Small intestine (tissue), 7 donors: ENCODE results near the gene NPVF. TPM values are rescaled to one million over a fixed set of nuclear protein-coding genes. Genes with fewer than 3 reads are reported as not detected.

Experiments
- DNase-seq, 2 donors: peaks; one replicate each; pipeline versions ENCODE4 v3.0.0 to v3.0.0-alpha.2; 2013
- FAIRE-seq: peaks from 2 replicates; lab custom pipeline; 2012; peaks lifted over from hg19 to GRCh38; lab: Jason Lieb, UNC
- H3K27ac ChIP-seq, 3 donors: one replicate each; pipeline ENCODE4 v1.5.1; 2013; ENCODE audit warnings: low read length in 2 of 3, mild to moderate bottlenecking in 2 of 3, control low read depth in 1 of 3, inconsistent platforms in 1 of 3, low read depth in 1 of 3, moderate library complexity in 1 of 3
- H3K27me3 ChIP-seq, 3 donors: one replicate each; pipeline ENCODE4 v1.6.1; 2013; ENCODE audit warnings: low read length in 3 of 3, inconsistent platforms in 1 of 3; ENCODE audit not compliant: control insufficient read depth in 3 of 3, insufficient read depth in 3 of 3
- H3K36me3 ChIP-seq, 3 donors: one replicate each; pipeline ENCODE4 v1.6.1; 2013; ENCODE audit warnings: low read length in 3 of 3, inconsistent platforms in 1 of 3, low read depth in 1 of 3, mild to moderate bottlenecking in 1 of 3, moderate library complexity in 1 of 3; ENCODE audit not compliant: control insufficient read depth in 3 of 3, insufficient read depth in 2 of 3
- H3K4me1 ChIP-seq, 3 donors: one replicate each; pipeline ENCODE4 v1.6.1; 2013; ENCODE audit warnings: low read length in 2 of 3, inconsistent platforms in 1 of 3, low read depth in 1 of 3, mild to moderate bottlenecking in 1 of 3, moderate library complexity in 1 of 3; ENCODE audit not compliant: control insufficient read depth in 3 of 3, insufficient read depth in 2 of 3
- H3K4me3 ChIP-seq, 3 donors: one replicate each; pipeline ENCODE4 v1.5.1; 2013; ENCODE audit warnings: low read length in 3 of 3, control low read depth in 1 of 3, inconsistent platforms in 1 of 3, low read depth in 1 of 3, mild to moderate bottlenecking in 1 of 3, moderate library complexity in 1 of 3
- H3K9me3 ChIP-seq, 2 donors: one replicate each; pipeline ENCODE4 v1.6.1; 2013; ENCODE audit warnings: low read depth in 1 of 2, low read length in 1 of 2; ENCODE audit not compliant: control insufficient read depth in 2 of 2, insufficient read depth in 1 of 2
- WGBS, 3 donors: extraction: QIAGEN DNeasy Blood & Tissue Kit; methylation state at CpG; one replicate each; pipeline ENCODE4 v1.1.7; 2013; 5-methylcytosine and 5-hydroxymethylcytosine counted together
- polyA plus RNA-seq, 4 donors: library from polyadenylated mRNA; stranded (reverse) in 3 of 4; unstranded in 1 of 4; fragments of 200-250 nt in 3 of 4; fragments of 120-200 nt in 1 of 4; gene quantifications; one replicate each; pipeline versions ENCODE4 v1.2.1 to v1.2.3, GENCODE V29; 2013
- donor health status: healthy with polysubstance abuse.
- donor health status: control.
- donor health status: control.
- donor health status: Bipolar disorder and iron deficiency.
- donor health status: healthy.

NPVF gene
- polyA plus RNA-seq, 4 donors: not detected

- Histone ChIP-seq H3K27ac (no peak overlapping the region), H3K27me3 (peaks cover 0 to 3% (median 0%) of the 10 kb centered on the region in 3 donors), H3K36me3 (no peaks in the 10 kb centered on the region), H3K4me3 (no peak overlapping the region), H3K9me3 (peaks cover 0 to 19% of the 10 kb centered on the region in 2 donors), H3K4me1 (no peaks in the 10 kb centered on the region)
- FAIRE-seq (no peak), DNase-seq (no peak)
- 64 to 77% (median 77%) methylated on average over 3 of the region's 3 CpGs for WGBS, 3 donors
Measured at GRCh38 chr7:25192043-25192442, 36.2 kb downstream of the NPVF start.

GRCh38 chr7:25189197-25189596, 39.1 kb downstream of the NPVF start:
- 86 to 95% (median 91%) methylated on average over 6 of the region's 6 CpGs for WGBS, 3 donors
- no peak overlapping the region for H3K4me3 ChIP-seq
- no peak for FAIRE-seq
- no peak for DNase-seq
- H3K4me1 ChIP-seq: no peaks in the 10 kb centered on the region
- H3K9me3 ChIP-seq: peaks cover 0 to 9% of the 10 kb centered on the region in 2 donors
- H3K36me3 ChIP-seq: no peaks in the 10 kb centered on the region
- H3K27me3 ChIP-seq: peaks cover 0 to 3% (median 0%) of the 10 kb centered on the region in 3 donors
- no peak overlapping the region for H3K27ac ChIP-seq

DNA sequence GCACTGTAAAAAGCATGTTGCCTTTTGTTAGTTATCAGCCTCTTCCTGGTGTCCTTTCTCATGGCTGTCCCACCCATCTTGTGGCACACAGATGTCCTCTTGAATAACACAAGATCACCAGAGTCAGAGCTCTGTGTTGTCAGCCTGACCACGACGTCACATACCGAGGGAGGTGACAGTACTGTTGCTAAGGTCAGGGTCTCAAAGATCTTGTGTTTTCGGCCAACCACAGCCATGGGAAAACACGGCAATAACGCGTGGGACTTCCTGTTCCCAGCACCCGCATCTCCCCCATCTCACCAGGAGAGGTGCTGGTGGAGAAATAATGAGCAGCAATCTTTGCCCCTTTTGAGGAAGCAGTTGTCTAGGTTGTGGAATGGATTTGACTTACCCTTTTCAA, 40.4 kb downstream of the NPVF start:
- H3K27ac ChIP-seq: no peak overlapping the region
- H3K27me3 ChIP-seq: no peaks in the 10 kb centered on the region
- WGBS, 3 donors: 87 to 91% (median 88%) methylated on average over 8 of the region's 8 CpGs
- no peak overlapping the region for H3K4me3 ChIP-seq
- no peaks in the 10 kb centered on the region for H3K4me1 ChIP-seq
- DNase-seq (no peak), FAIRE-seq (no peak)
- peaks cover 0 to 3% of the 10 kb centered on the region in 2 donors for H3K9me3 ChIP-seq
- no peaks in the 10 kb centered on the region for H3K36me3 ChIP-seq

DNA sequence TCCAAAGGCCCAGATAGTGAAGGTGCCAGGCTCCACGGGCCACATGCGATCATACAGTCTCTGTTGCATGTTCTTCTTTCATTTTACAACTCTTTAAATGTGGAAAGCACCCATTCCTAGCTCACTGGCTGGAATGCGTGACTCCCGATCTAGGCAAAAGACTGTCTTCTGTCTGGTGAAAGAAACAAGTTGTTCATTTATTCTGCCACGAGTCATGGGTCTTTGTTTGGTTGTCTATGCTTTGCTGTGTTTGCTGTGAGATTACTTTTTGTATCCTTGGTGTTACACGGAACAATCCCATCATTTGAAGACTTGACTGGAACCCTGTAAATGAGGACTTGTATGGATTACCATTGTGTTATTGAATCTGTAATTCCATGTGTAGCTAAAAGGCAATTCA, 41.9 kb downstream of the NPVF start:
- no peak for FAIRE-seq

GRCh38 chr7:25181532-25181931, 46.8 kb downstream of the NPVF start:
- DNase-seq: no peak
- 84 to 86% (median 84%) methylated on average over 3 of the region's 3 CpGs for WGBS, 3 donors
- FAIRE-seq: no peak
- Histone ChIP-seq H3K4me1 (peaks cover 0 to 7% (median 3%) of the 10 kb centered on the region in 3 donors), H3K4me3 (no peak overlapping the region), H3K27ac (no peak overlapping the region), H3K9me3 (no peaks in the 10 kb centered on the region), H3K36me3 (no peaks in the 10 kb centered on the region), H3K27me3 (no peaks in the 10 kb centered on the region)

More for the DNA sequence above, 41.9 kb downstream of the NPVF start:
- Histone ChIP-seq H3K36me3 (no peaks in the 10 kb centered on the region), H3K4me3 (no peak overlapping the region), H3K27ac (no peak overlapping the region), H3K9me3 (no peaks in the 10 kb centered on the region), H3K27me3 (no peaks in the 10 kb centered on the region), H3K4me1 (no peaks in the 10 kb centered on the region)
- 83 to 87% (median 85%) methylated on average over 6 of the region's 6 CpGs for WGBS, 3 donors
- DNase-seq: no peak

DNA sequence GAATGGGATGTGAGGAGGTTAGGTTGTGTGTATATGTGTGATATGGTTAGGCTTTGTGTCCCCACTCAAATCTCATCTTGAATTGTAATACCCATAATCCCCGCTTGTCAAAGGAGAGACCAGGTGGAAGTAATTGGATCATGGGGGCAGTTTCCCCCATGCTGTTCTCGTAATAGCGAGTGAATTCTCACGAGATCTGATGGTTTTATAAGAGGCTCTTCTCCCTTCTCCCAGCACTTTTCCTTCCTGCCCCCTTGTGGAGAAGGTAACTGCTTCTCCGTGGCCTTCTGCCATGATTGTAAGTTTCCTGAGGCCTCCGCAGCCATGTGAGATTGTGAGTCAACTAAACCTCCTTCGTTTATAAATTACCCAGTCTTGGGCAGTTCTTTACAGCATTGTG, 47.3 kb downstream of the NPVF start:
- H3K36me3 ChIP-seq: no peaks in the 10 kb centered on the region
- no peaks in the 10 kb centered on the region for H3K9me3 ChIP-seq
- DNase-seq (no peak), FAIRE-seq (no peak)
- H3K4me3 ChIP-seq: no peak overlapping the region
- H3K4me1 ChIP-seq: peaks cover 0 to 7% (median 3%) of the 10 kb centered on the region in 3 donors
- WGBS, 3 donors: 81 to 89% (median 82%) methylated on average over 7 of the region's 7 CpGs
- no peaks in the 10 kb centered on the region for H3K27me3 ChIP-seq
- H3K27ac ChIP-seq: no peak overlapping the region

DNA sequence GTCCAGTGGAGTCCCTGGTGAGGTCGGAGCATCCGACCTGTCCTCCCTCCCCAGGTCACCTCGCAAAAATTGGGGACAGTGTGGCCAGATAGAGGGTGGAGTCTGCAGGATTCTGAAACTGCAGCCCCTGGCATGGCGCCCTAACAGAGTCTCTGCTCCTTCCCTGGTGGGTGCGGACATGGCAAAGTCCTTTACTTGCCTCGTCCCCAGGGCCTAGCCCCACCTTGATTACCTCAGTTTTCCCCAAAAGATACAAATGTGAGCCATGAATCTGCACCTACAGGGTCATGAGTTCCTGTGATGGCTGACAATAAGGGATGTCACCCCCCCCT, 47.7 kb downstream of the NPVF start:
- H3K27ac ChIP-seq: peak overlapping the region in 2 of 3 donors; percentile 28 to 31
- no peaks in the 10 kb centered on the region for H3K9me3 ChIP-seq
- H3K4me1 ChIP-seq: peaks cover 0 to 7% (median 3%) of the 10 kb centered on the region in 3 donors
- WGBS, 3 donors: 7 to 20% (median 12%) methylated on average over 6 of the region's 6 CpGs
- DNase-seq: no peak
- H3K27me3 ChIP-seq: no peaks in the 10 kb centered on the region
- peak overlapping the region in 2 of 3 donors; percentile 71 to 87 for H3K4me3 ChIP-seq
- FAIRE-seq: no peak
- no peaks in the 10 kb centered on the region for H3K36me3 ChIP-seq

DNA sequence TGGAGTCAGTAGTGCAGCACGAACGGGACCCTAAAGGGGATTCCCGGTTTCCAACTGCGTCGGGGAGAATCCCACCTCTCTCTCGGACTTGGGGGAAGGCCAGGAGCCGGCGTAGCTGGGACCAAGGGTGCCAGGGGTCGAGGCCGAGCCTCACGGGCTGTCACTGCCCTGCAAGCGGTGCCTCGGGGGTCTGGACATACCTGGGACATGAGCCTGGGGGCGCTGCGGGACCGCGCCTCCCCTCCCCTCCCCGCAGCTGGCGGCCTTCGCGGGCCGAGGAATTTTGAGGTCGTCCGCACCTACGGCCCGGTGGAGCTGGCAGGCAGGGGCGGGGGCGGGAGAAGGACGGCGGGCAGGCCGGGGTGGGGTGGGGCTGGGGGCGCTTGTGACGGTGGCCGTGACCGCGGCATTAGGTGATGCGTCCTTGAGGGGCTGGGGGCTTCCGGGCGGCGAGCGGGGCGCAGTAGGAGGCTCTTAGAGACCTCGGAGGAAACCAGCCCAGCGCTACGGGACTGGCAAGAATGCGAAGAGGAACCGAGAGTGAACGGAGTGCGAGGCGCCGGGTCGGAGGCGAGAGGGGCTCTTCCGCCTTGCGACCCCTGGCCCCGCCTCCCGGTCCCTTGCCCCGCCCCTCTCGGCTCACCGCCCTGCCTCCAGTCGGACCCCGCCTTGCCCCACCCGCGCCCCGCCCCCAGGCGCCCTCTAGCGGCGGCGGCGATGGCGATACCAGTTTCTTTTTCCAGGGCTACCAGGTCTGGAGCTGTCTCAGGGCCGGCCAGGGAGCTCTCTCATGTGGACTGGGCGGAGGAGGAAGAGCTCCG, 48.3 kb downstream of the NPVF start:
- Histone ChIP-seq H3K27me3 (no peaks in the 10 kb centered on the region), H3K9me3 (no peaks in the 10 kb centered on the region), H3K36me3 (no peaks in the 10 kb centered on the region), H3K4me1 (peaks cover 0 to 7% (median 3%) of the 10 kb centered on the region in 3 donors), H3K27ac (peak overlapping the region; percentile 15 to 90 (median 69)), H3K4me3 (peak overlapping the region; percentile 71 to 87 (median 73))
- peak; percentile 88 to 91 for DNase-seq
- no peak for FAIRE-seq
- 0 to 1% (median 1%) methylated on average over 45 to 74 of the region's 74 CpGs for WGBS, 3 donors
